ENCODE measurements around the gene CEP83. TPM values are rescaled to one million over a fixed set of nuclear protein-coding genes. Genes with fewer than 3 reads are reported as not detected.
A peak's percentile ranks its signal among the peaks of the same experiment; 100 is the strongest.
"Not testable (repeated sequence)": the region's sequence is repeated elsewhere in the genome, so short reads cannot be mapped to it uniquely, and the experiment has no call there.

Gene CEP83
- total RNA-seq, 1 donor from 2014 or later = 4.7 TPM

DNA sequence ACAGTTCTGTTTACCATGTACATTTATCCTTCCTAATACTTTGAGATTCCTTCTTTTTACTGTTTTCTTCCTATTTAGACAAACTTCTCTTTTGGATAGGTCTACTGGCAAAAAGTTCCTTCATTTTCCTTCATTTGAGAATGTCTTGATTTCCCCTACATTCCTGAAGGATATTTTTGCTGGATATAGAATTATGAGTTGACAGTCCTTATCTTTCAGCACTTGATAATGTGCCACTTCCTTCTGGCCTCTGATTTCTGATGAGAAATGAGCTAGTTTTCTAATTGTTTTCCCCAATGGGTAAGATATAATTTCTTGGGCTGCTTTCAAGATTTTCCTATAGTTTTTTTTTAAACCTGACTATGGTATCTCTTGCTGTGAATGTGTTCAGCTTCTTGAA lies 75.6 kb downstream of the CEP83 start:
- no peak for DNase-seq (ENCODE audit: low read depth in 2 of 2)

- no peak for DNase-seq (ENCODE audit: low read depth in 2 of 2)
These were observed 79.2 kb downstream of the CEP83 start for GRCh38 chr12:94380507-94380906.

GRCh38 chr12:94379479-94380113 lies 80.1 kb downstream of the CEP83 start:
- DNase-seq (ENCODE audit: low read depth in 2 of 2) = no peak

- DNase-seq (ENCODE audit: low read depth in 2 of 2) = no peak
These were observed 82.1 kb downstream of the CEP83 start for GRCh38 chr12:94377599-94377998.

- DNase-seq (ENCODE audit: low read depth in 2 of 2) = no peak
These were observed 85.5 kb downstream of the CEP83 start for GRCh38 chr12:94374124-94374523.

- DNase-seq (ENCODE audit: low read depth in 2 of 2) = no peak
These were observed 87.2 kb downstream of the CEP83 start for GRCh38 chr12:94372461-94372860.

GRCh38 chr12:94362653-94363052 lies 97.0 kb downstream of the CEP83 start:
- DNase-seq (ENCODE audit: low read depth in 2 of 2) = no peak

GRCh38 chr12:94359761-94360160 lies 99.9 kb downstream of the CEP83 start:
- DNase-seq (ENCODE audit: low read depth in 2 of 2) = no peak

DNA sequence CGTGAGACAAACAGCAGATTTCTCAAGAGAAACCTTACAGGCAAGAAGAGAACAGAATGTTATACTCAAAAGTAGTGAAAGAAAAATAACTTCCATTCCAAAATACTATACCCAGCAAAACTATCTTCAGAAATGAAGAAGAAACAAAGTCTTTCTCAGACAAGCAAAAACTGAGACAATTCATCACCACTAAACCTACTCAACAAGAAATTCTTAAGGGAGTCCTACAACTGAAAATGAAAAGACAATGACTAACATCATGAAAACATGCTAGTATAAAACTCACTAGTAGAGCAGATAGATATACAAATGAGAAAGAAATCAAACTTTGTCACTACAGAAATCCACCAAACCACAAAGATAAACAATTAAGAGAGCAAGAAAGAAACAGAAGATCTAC lies 106.5 kb downstream of the CEP83 start:
- no peak for DNase-seq (ENCODE audit: low read depth in 2 of 2)

- DNase-seq (ENCODE audit: low read depth in 2 of 2) = no peak
These were observed 119.1 kb downstream of the CEP83 start for GRCh38 chr12:94340573-94340972.

- no peak for DNase-seq (ENCODE audit: low read depth in 2 of 2)
These were observed 121.5 kb downstream of the CEP83 start for GRCh38 chr12:94338006-94338794.

DNA sequence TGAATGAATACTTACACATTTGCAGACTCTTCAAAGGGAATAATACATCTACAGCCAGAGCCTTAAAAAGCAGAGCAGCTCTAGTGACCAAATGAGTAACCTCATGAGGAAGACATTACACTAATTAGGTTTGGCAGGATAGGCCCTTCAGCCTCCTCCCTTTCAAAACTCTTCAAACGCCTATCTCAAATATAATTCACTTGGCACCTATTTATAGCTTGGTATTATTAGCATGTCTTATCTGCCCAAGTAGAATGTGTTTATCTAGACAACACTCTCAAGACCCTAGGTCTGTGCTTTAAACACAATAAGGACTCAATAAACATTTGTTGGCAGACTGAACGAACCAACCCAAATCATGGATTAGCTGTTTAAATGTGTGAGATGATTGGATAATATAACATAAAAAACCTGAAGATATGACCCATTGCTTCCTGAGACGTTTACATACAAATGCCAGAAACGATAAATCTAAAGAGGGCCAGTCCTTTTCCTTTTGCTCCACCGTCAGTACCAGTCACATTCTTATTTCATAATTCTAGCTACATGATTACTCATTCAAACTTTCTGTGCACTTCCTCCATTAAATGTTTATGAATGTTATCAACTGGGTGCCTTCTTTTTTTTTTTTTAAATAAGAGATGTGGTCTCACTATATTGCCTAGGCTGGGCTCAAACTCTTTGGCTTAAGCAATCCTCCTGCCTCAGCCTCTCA lies 123.3 kb downstream of the CEP83 start:
- DNase-seq (ENCODE audit: low read depth in 2 of 2) = peak in 1 of 2 donors; percentile 19

- DNase-seq (ENCODE audit: low read depth in 2 of 2) = no peak
These were observed 126.3 kb downstream of the CEP83 start for GRCh38 chr12:94333396-94333795.

GRCh38 chr12:94329366-94329765 lies 130.3 kb downstream of the CEP83 start:
- peak; percentile 3 to 23 for DNase-seq (ENCODE audit: low read depth in 2 of 2)

- no peak for DNase-seq (ENCODE audit: low read depth in 2 of 2)
These were observed 131.9 kb downstream of the CEP83 start for GRCh38 chr12:94327809-94328208.

- no peak for DNase-seq (ENCODE audit: low read depth in 2 of 2)
These were observed 132.9 kb downstream of the CEP83 start for GRCh38 chr12:94326727-94327126.

- DNase-seq (ENCODE audit: low read depth in 2 of 2) = no peak
These were observed 133.4 kb downstream of the CEP83 start for GRCh38 chr12:94326234-94326633.

- DNase-seq (ENCODE audit: low read depth in 2 of 2) = no peak
These were observed 137.3 kb downstream of the CEP83 start for GRCh38 chr12:94322346-94322745.

DNA sequence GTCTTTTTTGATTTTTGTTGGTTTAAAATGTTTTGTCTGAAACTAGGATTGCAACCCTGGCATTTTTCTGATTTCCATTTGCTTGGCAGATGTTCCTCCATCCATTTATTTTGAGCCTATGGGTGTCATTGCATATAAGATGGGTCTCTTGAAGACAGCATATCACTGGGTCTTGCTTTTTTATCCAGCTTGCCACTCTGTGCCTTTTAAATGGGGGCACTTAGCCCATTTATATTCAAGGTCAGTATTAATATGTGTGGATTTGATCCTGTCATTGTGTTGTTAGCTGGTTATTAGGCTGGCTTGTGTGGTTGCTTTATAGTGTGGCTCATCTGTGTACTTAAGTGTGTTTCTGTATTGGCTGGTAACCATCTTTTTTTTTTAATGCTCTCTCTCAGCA lies 139.6 kb downstream of the CEP83 start:
- no peak for DNase-seq (ENCODE audit: low read depth in 2 of 2)

DNA sequence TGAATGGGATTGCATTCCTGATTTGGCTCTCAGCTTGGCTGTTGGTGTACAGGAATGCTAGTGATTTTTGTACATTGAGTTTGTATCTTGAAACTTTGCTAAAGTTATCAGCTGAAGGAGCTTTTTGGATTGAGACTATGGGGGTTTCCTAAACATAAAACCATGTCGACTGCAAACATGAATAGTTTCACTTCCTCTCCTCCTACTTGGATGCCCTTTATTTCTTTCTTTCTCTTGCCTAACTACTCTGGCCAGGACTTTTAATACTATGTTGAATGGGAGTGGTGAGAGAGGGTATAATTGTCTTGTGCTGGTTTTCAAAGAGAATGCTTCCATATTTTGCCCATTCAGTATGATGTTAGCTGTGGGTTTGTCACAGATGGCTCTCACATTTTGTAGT lies 141.5 kb downstream of the CEP83 start:
- no peak for DNase-seq (ENCODE audit: low read depth in 2 of 2)

GRCh38 chr12:94316600-94316999 lies 143.1 kb downstream of the CEP83 start:
- not testable (repeated sequence) for DNase-seq (ENCODE audit: low read depth in 2 of 2)

DNA sequence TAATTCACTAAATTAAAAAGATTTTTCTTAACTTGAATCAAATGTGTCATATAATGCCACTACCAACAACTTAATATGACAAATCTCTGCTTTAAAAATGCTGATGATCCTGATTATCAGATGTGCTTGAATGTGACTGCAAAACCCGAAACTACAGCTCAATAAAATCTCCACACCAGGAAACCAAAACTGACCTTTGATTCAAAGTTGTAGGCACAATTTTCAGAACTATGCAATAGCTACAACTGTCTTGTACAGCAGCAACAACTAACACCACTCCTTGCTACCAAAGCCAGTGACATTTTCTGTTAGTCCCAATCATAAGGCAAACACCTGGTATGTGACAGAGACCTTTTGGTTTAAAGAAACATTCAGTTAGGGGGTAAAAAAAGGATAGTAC lies 147.3 kb downstream of the CEP83 start:
- DNase-seq (ENCODE audit: low read depth in 2 of 2) = no peak

- DNase-seq (ENCODE audit: low read depth in 2 of 2) = no peak
These were observed 150.3 kb downstream of the CEP83 start for GRCh38 chr12:94309373-94309772.

Data from dermis microvascular lymphatic vessel endothelial cell (primary cell).